BLaER1 treated with 17β-estradiol and CSF1 and Interleukin-3, amounts not matched to agents 10 nM and 100 nM (cell line): Measurements from ENCODE around the gene PIK3CA.

Source experiments
- H3K27ac ChIP-seq, 11 experiments: shearing (Covaris generic); formaldehyde crosslinking; 2 replicates each; pipeline ENCODE4 v1.8.1; 2022
- H3K27me3 ChIP-seq, 11 experiments: shearing (Covaris generic); formaldehyde crosslinking; 2 replicates each; pipeline ENCODE4 v1.8.1; 2022
- H3K36me3 ChIP-seq, 11 experiments: shearing (Covaris generic); formaldehyde crosslinking; 2 replicates each; pipeline ENCODE4 v1.8.1; 2022
- H3K4me1 ChIP-seq, 10 experiments: shearing (Covaris generic); formaldehyde crosslinking; 2 replicates each; pipeline ENCODE4 v1.8.1; 2022
- H3K4me2 ChIP-seq, 11 experiments: shearing (Covaris generic); formaldehyde crosslinking; 2 replicates each; pipeline ENCODE4 v1.8.1; 2022
- H3K4me3 ChIP-seq, 10 experiments: shearing (Covaris generic); formaldehyde crosslinking; 2 replicates each; pipeline ENCODE4 v1.8.1; 2022
- H3K9ac ChIP-seq, 11 experiments: shearing (Covaris generic); formaldehyde crosslinking; 2 replicates each; pipeline ENCODE4 v1.8.1; 2022
- H3K9me3 ChIP-seq, 11 experiments: shearing (Covaris generic); formaldehyde crosslinking; replicated peaks in 1 of 11; 2 replicates each; pipeline ENCODE4 v1.8.1; 2022
- H4K20me1 ChIP-seq, 11 experiments: shearing (Covaris generic); formaldehyde crosslinking; 2 replicates each; pipeline ENCODE4 v1.8.1; 2022
- Cebpa-rat ChIP-seq, 11 experiments: shearing (Covaris generic); IDR thresholded peaks; 2 replicates each; pipeline ENCODE4 v1.8.1; 2022

The PIK3CA gene

GRCh38 chr3:179279837-179280236 lies 131.7 kb downstream of the PIK3CA start:
- H3K4me1 ChIP-seq: no peaks in the 10 kb centered on the region
- TF ChIP-seq Cebpa-rat (IDR thresholded peaks at IDR 0.05): no peak
- H3K9ac ChIP-seq: no peak overlapping the region

DNA sequence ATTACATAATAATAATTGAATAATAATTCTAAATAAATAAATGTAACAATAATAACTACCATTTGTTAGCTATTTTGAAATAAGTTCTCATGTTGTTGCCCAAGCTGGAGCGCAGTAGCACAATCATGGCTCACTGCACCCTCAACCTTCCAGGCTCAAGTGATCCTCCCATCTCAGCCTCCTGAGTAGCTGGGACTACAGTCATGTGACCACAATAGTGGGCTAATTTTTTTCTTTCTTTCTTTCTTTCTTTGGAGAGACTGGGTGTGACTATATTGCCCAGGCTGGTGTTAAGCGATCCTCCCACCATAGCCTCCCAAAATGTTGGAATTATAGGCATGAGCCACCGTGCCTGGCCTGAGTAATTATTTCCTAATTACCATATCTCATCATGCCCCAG lies 133.7 kb downstream of the PIK3CA start:
- TF ChIP-seq Cebpa-rat (IDR thresholded peaks at IDR 0.05): no peak
- no peak overlapping the region for H3K9ac ChIP-seq

More at GRCh38 chr3:179279837-179280236, 131.7 kb downstream of the PIK3CA start:
- no peaks in the 10 kb centered on the region for H3K27me3 ChIP-seq
- no peaks in the 10 kb centered on the region for H4K20me1 ChIP-seq
- H3K27ac ChIP-seq: no peak overlapping the region
- H3K4me3 ChIP-seq: no peak overlapping the region
- no peaks in the 10 kb centered on the region for H3K9me3 ChIP-seq
- no peaks in the 10 kb centered on the region for H3K36me3 ChIP-seq
- no peak overlapping the region for H3K4me2 ChIP-seq

DNA sequence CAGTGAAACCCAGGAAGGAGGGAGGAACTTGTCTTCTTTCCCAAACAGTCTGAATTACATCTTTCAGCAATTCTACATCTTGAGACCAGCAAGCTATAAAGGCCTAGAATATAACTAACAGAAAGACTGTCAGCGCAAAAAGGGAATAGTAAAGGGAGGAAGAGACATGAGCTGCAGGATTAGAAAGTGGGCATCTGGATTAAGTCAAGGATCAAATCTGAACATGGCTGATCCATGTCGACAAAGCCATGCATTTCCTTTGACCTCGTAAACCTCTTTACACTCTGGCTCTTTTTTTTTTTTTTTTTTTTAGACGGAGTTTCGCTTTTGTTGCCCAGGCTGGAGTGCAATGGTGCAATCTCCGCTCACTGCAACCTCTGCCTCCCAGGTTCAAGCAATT lies 138.2 kb downstream of the PIK3CA start:
- no peaks in the 10 kb centered on the region for H3K9me3 ChIP-seq
- H3K36me3 ChIP-seq: no peaks in the 10 kb centered on the region
- H3K9ac ChIP-seq: no peak overlapping the region
- no peak for TF ChIP-seq Cebpa-rat (IDR thresholded peaks at IDR 0.05)
- H3K4me1 ChIP-seq: peaks cover 0 to 6% (median 0%) of the 10 kb centered on the region in 10 experiments; a peak in 1 of 20 replicates
- no peaks in the 10 kb centered on the region for H4K20me1 ChIP-seq
- H3K4me2 ChIP-seq: peak overlapping the region in 1 of 11 experiments; percentile 11; a peak in 1 of 22 replicates
- no peak overlapping the region for H3K4me3 ChIP-seq
- no peaks in the 10 kb centered on the region for H3K27me3 ChIP-seq
- H3K27ac ChIP-seq: no peak overlapping the region

More for the DNA sequence above, 133.7 kb downstream of the PIK3CA start:
- no peaks in the 10 kb centered on the region for H3K9me3 ChIP-seq
- H3K4me3 ChIP-seq: no peak overlapping the region
- H3K27me3 ChIP-seq: no peaks in the 10 kb centered on the region
- no peak overlapping the region for H3K4me2 ChIP-seq
- no peak overlapping the region for H3K27ac ChIP-seq
- no peaks in the 10 kb centered on the region for H3K36me3 ChIP-seq
- H4K20me1 ChIP-seq: no peaks in the 10 kb centered on the region
- H3K4me1 ChIP-seq: peaks cover 0 to 5% (median 0%) of the 10 kb centered on the region in 10 experiments; a peak in 1 of 20 replicates

DNA sequence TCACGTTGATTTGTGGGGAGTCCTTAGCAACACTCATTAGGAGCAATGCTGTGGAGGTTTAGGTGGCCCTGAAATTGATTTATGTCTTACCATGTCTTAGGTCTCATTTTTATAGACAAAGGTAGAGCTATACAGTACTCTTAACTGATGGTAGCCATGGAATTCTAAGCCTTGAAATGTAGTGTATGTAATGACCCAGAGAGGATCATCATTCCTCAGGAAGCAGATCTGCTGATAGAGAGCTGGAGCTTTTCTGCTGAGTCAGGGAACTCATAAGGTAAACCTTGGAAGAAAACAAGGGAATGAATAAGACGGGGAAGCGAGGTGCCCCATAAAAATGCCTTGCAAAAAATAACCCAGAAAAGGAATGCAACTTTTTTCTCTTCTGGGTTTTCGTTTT lies 140.7 kb downstream of the PIK3CA start:
- H3K4me1 ChIP-seq: peaks cover 0 to 6% (median 0%) of the 10 kb centered on the region in 10 experiments; a peak in 1 of 20 replicates
- no peak for TF ChIP-seq Cebpa-rat (IDR thresholded peaks at IDR 0.05)
- H3K9ac ChIP-seq: no peak overlapping the region
- H3K9me3 ChIP-seq: no peaks in the 10 kb centered on the region
- H4K20me1 ChIP-seq: no peaks in the 10 kb centered on the region
- no peak overlapping the region for H3K4me2 ChIP-seq
- no peak overlapping the region for H3K4me3 ChIP-seq
- H3K27ac ChIP-seq: no peak overlapping the region
- no peaks in the 10 kb centered on the region for H3K36me3 ChIP-seq
- no peaks in the 10 kb centered on the region for H3K27me3 ChIP-seq

- no peak for TF ChIP-seq Cebpa-rat (IDR thresholded peaks at IDR 0.05)
- Histone ChIP-seq H3K27ac (no peak overlapping the region), H4K20me1 (no peaks in the 10 kb centered on the region), H3K36me3 (no peaks in the 10 kb centered on the region), H3K4me3 (no peak overlapping the region), H3K9ac (no peak overlapping the region), H3K4me1 (peaks cover 0 to 6% (median 0%) of the 10 kb centered on the region in 10 experiments; a peak in 1 of 20 replicates), H3K9me3 (no peaks in the 10 kb centered on the region), H3K27me3 (no peaks in the 10 kb centered on the region), H3K4me2 (no peak overlapping the region)
These were observed 141.1 kb downstream of the PIK3CA start for GRCh38 chr3:179289295-179289694.
